Measurements from ENCODE around the gene HSPA13.

DNA sequence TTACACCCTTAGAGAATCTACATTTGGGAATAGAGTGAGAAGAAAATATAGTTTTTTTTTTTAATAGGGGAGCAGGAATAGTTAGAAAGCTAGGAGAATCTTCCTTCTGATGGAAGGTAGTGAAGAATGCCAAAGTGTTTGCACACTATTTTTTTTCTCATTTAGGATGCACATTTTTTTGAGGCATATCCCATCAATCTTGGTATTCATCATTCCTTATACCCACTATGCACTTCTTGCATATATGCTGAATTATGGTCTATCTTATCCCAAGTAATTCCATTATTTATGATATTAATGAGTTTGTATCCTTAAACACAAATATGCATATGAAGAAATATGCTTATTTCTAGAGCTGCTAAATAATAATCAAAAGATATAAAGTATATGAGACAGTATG, 28.4 kb downstream of the HSPA13 start:
- TF ChIP-seq, protein P1, sequence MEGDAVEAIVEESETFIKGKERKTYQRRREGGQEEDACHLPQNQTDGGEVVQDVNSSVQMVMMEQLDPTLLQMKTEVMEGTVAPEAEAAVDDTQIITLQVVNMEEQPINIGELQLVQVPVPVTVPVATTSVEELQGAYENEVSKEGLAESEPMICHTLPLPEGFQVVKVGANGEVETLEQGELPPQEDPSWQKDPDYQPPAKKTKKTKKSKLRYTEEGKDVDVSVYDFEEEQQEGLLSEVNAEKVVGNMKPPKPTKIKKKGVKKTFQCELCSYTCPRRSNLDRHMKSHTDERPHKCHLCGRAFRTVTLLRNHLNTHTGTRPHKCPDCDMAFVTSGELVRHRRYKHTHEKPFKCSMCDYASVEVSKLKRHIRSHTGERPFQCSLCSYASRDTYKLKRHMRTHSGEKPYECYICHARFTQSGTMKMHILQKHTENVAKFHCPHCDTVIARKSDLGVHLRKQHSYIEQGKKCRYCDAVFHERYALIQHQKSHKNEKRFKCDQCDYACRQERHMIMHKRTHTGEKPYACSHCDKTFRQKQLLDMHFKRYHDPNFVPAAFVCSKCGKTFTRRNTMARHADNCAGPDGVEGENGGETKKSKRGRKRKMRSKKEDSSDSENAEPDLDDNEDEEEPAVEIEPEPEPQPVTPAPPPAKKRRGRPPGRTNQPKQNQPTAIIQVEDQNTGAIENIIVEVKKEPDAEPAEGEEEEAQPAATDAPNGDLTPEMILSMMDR (IDR thresholded peaks at IDR 0.05), result no peak
- TF ChIP-seq POLR2A (IDR thresholded peaks at IDR 0.05), result no peak
